GM10248 (cell line): ENCODE data around the gene MIA.

Experiments
- CTCF ChIA-PET: fragments of 300-600 bp; sonication (Branson Sonifier 250); formaldehyde crosslinking; extraction: SDS; loops from one replicate; lab custom pipeline; 2021; ENCODE audit warnings: antibody characterized with exemption; lab: Yijun Ruan, JAX
- POLR2A ChIA-PET: fragments of 350-650 bp; sonication (Branson Sonifier 250); formaldehyde crosslinking; extraction: SDS; loops from one replicate; lab custom pipeline; 2020; ENCODE audit warnings: antibody characterized with exemption; lab: Yijun Ruan, JAX
- DNase-seq: peaks from one replicate; pipeline ENCODE4 v3.0.0; 2012; ENCODE audit errors: extremely low spot score
- TF ChIP-seq, protein P1 (sequence below): IDR thresholded peaks from 2 replicates; pipeline ENCODE4 v1.5.1; 2012; ENCODE audit warnings: mild to moderate bottlenecking, low read depth; ENCODE audit errors: extremely low read depth, missing control alignments, control extremely low read depth

Gene MIA

DNA sequence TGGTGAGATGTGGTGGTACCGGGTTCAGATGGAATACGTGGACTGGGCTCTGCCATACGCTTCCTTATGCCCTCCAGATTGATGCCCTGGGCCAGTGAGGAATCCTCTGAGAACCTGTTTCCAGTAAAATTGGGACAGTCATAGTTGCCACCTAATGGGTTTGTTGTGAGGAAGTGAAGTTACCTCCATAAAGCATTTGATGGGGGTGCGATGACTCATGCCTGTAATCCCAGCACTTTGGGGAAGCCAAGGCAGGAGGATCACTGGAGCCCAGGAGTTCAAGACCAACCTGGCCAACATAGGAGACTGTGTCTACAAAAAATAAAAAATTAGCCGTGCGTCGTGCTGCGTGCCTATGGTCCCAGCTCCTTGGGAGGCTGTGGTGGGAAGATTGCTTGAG, 19.5 kb upstream of the MIA start:
- DNase-seq, result no peak
- TF ChIP-seq, protein P1, sequence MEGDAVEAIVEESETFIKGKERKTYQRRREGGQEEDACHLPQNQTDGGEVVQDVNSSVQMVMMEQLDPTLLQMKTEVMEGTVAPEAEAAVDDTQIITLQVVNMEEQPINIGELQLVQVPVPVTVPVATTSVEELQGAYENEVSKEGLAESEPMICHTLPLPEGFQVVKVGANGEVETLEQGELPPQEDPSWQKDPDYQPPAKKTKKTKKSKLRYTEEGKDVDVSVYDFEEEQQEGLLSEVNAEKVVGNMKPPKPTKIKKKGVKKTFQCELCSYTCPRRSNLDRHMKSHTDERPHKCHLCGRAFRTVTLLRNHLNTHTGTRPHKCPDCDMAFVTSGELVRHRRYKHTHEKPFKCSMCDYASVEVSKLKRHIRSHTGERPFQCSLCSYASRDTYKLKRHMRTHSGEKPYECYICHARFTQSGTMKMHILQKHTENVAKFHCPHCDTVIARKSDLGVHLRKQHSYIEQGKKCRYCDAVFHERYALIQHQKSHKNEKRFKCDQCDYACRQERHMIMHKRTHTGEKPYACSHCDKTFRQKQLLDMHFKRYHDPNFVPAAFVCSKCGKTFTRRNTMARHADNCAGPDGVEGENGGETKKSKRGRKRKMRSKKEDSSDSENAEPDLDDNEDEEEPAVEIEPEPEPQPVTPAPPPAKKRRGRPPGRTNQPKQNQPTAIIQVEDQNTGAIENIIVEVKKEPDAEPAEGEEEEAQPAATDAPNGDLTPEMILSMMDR, result no peak
- POLR2A ChIA-PET, result interaction anchor here (0.6 kb wide), 1 partner anchor 536 kb away, joined by 3 read pairs; no protein-coding TSS in a partner anchor
- CTCF ChIA-PET, result interaction anchor here (1.2 to 2.0 kb wide), 3 partner anchors 12 to 93 kb away, joined by 3 to 9 read pairs (median 3); no protein-coding TSS in a partner anchor

DNA sequence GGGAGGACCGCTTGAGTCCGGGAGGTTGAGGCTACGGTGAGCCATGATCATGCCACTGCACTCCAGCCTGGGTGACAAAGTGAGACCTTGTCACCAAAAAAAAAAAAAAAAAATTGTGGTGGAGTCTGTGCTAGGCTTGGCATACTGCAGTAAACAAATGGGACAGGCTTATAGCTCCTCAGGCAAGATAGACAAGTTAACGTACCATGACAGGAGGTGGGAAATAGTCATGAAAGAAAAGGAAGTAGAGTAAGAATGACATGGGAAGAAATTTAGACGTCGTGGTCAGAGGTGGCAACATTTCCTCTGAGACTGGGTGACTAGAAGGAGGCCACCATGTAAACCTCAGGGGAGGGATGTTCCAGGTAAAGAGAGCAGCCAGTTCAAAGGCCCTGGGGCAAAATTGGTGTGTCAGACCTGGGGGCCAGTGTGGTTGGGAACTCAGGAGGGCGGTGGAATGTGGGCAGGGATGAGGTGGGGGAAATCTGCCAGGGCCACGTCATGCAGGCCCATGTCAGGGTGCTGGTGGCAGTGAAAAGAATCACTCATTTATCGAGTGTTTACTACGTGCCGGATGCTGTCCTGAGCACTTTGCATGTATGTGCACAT, 18.7 kb upstream of the MIA start:
- TF ChIP-seq, protein P1, result no peak
- ChIA-PET CTCF (interaction anchor here (1.0 to 1.5 kb wide), 3 partner anchors 10 to 22 kb away, joined by 3 read pairs; partner anchors contain the start of gene RAB4B), POLR2A (interaction anchor here (0.7 kb wide), 1 partner anchor 29 kb away, joined by 4 read pairs; no protein-coding TSS in a partner anchor)
- no peak for DNase-seq

DNA sequence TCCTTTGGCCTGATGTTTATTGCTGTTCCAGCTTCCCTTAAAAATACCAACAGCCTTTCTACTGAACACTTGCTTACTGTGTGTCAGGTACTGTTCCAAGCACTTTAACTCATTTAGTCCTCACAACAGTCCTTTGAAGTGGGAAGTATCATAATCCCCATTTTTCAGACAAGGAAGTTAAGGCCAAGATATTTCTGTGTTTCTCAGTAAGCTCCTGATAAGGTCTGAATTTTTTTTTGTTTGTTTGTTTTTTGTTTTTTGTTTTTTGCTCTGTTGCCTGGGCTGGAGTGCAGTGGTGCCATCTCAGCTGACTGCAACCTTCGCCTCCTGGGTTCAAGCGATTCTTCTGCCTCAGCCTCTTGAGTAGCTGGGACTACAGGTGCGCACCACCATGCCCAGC, 16.8 kb upstream of the MIA start:
- DNase-seq, result no peak
- TF ChIP-seq, protein P1, result no peak
- ChIA-PET CTCF (interaction anchor here (0.9 to 1.6 kb wide), 3 partner anchors 13 to 95 kb away, joined by 3 to 5 read pairs (median 4); no protein-coding TSS in a partner anchor), POLR2A (interaction anchor here (1.2 kb wide), 1 partner anchor 40 kb away, joined by 3 read pairs; the partner anchor contains the start of gene EGLN2)

DNA sequence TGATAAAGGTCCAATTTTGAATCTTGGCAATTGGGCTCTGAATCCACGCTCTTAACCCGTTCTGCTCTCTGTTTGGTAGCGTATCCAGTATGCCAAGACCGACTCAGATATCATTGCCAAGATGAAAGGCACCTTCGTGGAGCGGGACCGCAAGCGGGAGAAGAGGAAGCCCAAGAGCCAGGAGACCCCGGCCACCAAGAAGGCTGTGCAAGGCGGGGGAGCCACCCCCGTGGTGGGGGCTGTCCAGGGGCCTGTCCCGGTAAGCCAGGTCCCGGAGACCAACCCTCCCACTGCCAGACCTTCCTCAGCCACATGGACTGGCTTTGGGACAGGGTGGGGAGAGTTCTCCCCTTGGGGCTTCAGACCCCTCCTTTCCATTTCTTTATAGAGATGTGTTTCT, 16.0 kb upstream of the MIA start:
- ChIA-PET POLR2A (interaction anchor here (0.7 kb wide), 1 partner anchor 9 kb away, joined by 5 read pairs; no protein-coding TSS in a partner anchor), CTCF (interaction anchor here (1.5 to 1.6 kb wide), 2 partner anchors 19 to 47 kb away, joined by 5 to 6 read pairs; partner anchors contain the start of gene RAB4B)
- no peak for DNase-seq
- TF ChIP-seq, protein P1, result no peak

DNA sequence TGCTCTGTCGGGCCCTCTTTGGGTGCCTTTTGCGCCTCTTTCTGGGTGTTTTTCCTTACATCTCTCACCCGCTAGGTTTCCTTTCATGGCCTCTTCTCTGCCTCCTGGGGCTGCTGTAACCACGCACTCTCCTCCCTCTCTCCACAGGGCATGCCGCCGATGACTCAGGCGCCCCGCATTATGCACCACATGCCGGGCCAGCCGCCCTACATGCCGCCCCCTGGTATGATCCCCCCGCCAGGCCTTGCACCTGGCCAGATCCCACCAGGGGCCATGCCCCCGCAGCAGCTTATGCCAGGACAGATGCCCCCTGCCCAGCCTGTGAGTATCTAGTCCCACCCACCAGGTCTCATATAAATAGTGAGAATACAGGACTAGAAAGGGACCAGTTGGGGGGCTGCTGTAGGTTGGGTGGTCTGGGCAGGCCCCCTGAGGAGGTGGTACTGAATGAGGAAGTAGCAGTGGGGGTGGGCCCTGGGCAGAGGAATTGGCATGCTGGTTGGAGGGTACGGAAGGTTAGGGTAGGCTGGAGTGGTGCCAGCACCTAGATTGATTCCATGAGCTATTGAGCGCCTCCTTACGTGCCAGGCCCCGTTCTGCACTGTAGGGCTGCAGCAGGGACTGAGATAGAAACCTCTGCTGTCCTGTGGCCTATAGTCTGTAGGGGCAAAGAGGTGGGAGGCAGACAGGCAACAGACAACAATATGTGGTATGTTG, 12.4 kb upstream of the MIA start:
- DNase-seq, result no peak
- ChIA-PET CTCF (interaction anchor here (1.1 to 1.7 kb wide), 2 partner anchors 9 to 128 kb away, joined by 3 to 5 read pairs; no protein-coding TSS in a partner anchor), POLR2A (interaction anchor here (0.5 kb wide), 1 partner anchor 31 kb away, joined by 5 read pairs; no protein-coding TSS in a partner anchor)
- TF ChIP-seq, protein P1, result no peak

DNA sequence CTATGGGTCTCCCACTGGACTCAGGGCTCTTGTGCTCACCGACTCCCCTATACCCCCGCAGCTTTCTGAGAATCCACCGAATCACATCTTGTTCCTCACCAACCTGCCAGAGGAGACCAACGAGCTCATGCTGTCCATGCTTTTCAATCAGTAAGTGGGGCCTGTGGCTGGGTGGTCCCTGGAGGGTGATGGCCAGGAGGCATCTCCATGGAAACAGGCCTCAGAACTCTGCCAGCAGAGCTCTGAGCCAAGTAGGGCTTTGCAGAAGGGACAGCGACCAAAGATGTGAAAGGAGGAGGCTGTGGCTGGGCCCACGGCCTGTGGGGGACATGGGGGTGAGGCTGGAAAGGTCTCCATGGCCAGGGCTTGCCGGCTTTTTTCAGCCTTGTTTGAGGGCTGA, 11.8 kb upstream of the MIA start:
- no peak for DNase-seq
- ChIA-PET POLR2A (interaction anchor here (0.5 kb wide), 1 partner anchor 31 kb away, joined by 5 read pairs; no protein-coding TSS in a partner anchor), CTCF (interaction anchor here (1.1 to 1.7 kb wide), 2 partner anchors 9 to 129 kb away, joined by 3 to 5 read pairs; no protein-coding TSS in a partner anchor)
- TF ChIP-seq, protein P1, result no peak
